ENCODE measurements around the gene MGMT.

The MGMT gene

GRCh38 chr10:129690248-129691070, 223.4 kb downstream of the MGMT start:
- DNase-seq (ENCODE audit: low read depth) = no peak

GRCh38 chr10:129692695-129693094, 225.7 kb downstream of the MGMT start:
- no peak for DNase-seq (ENCODE audit: low read depth)

- DNase-seq (ENCODE audit: low read depth) = no peak
These were observed 226.3 kb downstream of the MGMT start for GRCh38 chr10:129693382-129693781.

- DNase-seq (ENCODE audit: low read depth) = no peak
These were observed 227.1 kb downstream of the MGMT start for GRCh38 chr10:129694184-129694583.

GRCh38 chr10:129694691-129695243, 227.7 kb downstream of the MGMT start:
- peak; percentile 21 for DNase-seq (ENCODE audit: low read depth)

GRCh38 chr10:129695671-129696070, 228.6 kb downstream of the MGMT start:
- no peak for DNase-seq (ENCODE audit: low read depth)

GRCh38 chr10:129696636-129697035, 229.6 kb downstream of the MGMT start:
- DNase-seq (ENCODE audit: low read depth) = no peak

- no peak for DNase-seq (ENCODE audit: low read depth)
These were observed 230.6 kb downstream of the MGMT start for GRCh38 chr10:129697463-129698247.

- DNase-seq (ENCODE audit: low read depth) = no peak
These were observed 232.8 kb downstream of the MGMT start for GRCh38 chr10:129699722-129700340.

- DNase-seq (ENCODE audit: low read depth) = no peak
These were observed 235.6 kb downstream of the MGMT start for GRCh38 chr10:129702605-129703004.

GRCh38 chr10:129703287-129704137, 236.5 kb downstream of the MGMT start:
- DNase-seq (ENCODE audit: low read depth) = no peak

GRCh38 chr10:129704225-129704624, 237.2 kb downstream of the MGMT start:
- no peak for DNase-seq (ENCODE audit: low read depth)

- no peak for DNase-seq (ENCODE audit: low read depth)
These were observed 237.9 kb downstream of the MGMT start for GRCh38 chr10:129704786-129705525.

- no peak for DNase-seq (ENCODE audit: low read depth)
These were observed 238.6 kb downstream of the MGMT start for GRCh38 chr10:129705676-129706075.

- DNase-seq (ENCODE audit: low read depth) = no peak
These were observed 239.0 kb downstream of the MGMT start for GRCh38 chr10:129706081-129706480.

GRCh38 chr10:129706523-129706922, 239.5 kb downstream of the MGMT start:
- no peak for DNase-seq (ENCODE audit: low read depth)

GRCh38 chr10:129707406-129708388, 240.7 kb downstream of the MGMT start:
- peak; percentile 61 for DNase-seq (ENCODE audit: low read depth)

- DNase-seq (ENCODE audit: low read depth) = no peak
These were observed 242.1 kb downstream of the MGMT start for GRCh38 chr10:129709101-129709500.
